ENCODE measurements around the gene HMGCS1. TPM values are rescaled to one million over a fixed set of nuclear protein-coding genes. Genes with fewer than 3 reads are reported as not detected.
A peak's percentile ranks its signal among the peaks of the same experiment; 100 is the strongest.

Gene HMGCS1
- total and polyA plus RNA-seq, 9 of the 15 experiments (the other 6 are each of a cell fraction or from before 2014, with no cell fraction given), result 43.7 to 337 (median 111) TPM

DNA sequence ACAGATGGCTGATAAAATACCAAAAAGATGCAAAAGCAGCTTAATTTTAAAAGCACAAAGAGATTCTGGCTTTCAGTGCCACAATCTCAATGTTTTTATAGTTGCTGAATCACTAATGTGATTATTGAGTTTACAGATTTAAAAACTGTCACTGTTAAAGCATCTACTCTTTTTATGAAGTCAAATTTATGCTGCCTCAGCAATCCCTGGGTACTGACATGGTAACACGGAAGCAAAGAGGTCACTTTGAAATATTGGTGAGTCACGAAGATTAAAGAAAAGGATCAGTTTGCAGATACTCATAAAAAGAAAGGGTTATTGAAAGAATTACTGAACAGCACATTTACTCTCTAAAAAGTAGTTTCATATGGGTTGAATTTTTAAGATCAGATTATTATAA lies 39.7 kb upstream of the HMGCS1 start (continued):
- TF ChIP-seq, protein P1, sequence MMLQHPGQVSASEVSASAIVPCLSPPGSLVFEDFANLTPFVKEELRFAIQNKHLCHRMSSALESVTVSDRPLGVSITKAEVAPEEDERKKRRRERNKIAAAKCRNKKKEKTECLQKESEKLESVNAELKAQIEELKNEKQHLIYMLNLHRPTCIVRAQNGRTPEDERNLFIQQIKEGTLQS (IDR thresholded peaks at IDR 0.05), result peak; percentile 28; the same call in 1 of the 2 replicates
- TF ChIP-seq, protein P1 (CRISPR knock-in tag; conservative IDR thresholded peaks at IDR 0.05), result no peak
- no peak for TF ChIP-seq ZFX (CRISPR knock-in tag; IDR thresholded peaks at IDR 0.05)
- TF ChIP-seq SRSF3 (IDR thresholded peaks at IDR 0.05; ENCODE audit: insufficient read depth, low read length), result no peak
- no peak for TF ChIP-seq ZNF124 (CRISPR knock-in tag; IDR thresholded peaks at IDR 0.05)
- TF ChIP-seq TCF7 (IDR thresholded peaks at IDR 0.05; ENCODE audit: borderline replicate concordance), result no peak
- TF ChIP-seq, protein P2, sequence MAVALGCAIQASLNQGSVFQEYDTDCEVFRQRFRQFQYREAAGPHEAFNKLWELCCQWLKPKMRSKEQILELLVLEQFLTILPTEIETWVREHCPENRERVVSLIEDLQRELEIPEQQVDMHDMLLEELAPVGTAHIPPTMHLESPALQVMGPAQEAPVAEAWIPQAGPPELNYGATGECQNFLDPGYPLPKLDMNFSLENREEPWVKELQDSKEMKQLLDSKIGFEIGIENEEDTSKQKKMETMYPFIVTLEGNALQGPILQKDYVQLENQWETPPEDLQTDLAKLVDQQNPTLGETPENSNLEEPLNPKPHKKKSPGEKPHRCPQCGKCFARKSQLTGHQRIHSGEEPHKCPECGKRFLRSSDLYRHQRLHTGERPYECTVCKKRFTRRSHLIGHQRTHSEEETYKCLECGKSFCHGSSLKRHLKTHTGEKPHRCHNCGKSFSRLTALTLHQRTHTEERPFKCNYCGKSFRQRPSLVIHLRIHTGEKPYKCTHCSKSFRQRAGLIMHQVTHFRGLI (CRISPR knock-in tag; IDR thresholded peaks at IDR 0.05), result no peak
- no peak for TF ChIP-seq ZNF644 (tag; IDR thresholded peaks at IDR 0.05; ENCODE audit: low read depth)
- TF ChIP-seq FOXJ2 (tag; IDR thresholded peaks at IDR 0.05), result no peak
- TF ChIP-seq CCAR2 (IDR thresholded peaks at IDR 0.05; ENCODE audit: low read depth, low read length), result no peak
- TF ChIP-seq PRMT5 (CRISPR knock-in tag; IDR thresholded peaks at IDR 0.05), result no peak
- TF ChIP-seq, protein P3, sequence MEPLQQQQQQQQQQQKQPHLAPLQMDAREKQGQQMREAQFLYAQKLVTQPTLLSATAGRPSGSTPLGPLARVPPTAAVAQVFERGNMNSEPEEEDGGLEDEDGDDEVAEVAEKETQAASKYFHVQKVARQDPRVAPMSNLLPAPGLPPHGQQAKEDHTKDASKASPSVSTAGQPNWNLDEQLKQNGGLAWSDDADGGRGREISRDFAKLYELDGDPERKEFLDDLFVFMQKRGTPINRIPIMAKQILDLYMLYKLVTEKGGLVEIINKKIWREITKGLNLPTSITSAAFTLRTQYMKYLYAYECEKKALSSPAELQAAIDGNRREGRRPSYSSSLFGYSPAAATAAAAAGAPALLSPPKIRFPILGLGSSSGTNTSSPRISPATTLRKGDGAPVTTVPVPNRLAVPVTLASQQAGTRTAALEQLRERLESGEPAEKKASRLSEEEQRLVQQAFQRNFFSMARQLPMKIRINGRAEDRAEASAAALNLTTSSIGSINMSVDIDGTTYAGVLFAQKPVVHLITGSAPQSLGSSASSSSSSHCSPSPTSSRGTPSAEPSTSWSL (CRISPR knock-in tag; IDR thresholded peaks at IDR 0.05; ENCODE audit: borderline replicate concordance), result no peak
- no peak for TF ChIP-seq CBX8 (IDR thresholded peaks at IDR 0.05; ENCODE audit: borderline replicate concordance, extremely low read depth, low read depth, low read length, poor library complexity, severe bottlenecking)
- no peak for TF ChIP-seq JUND (IDR thresholded peaks at IDR 0.05; ENCODE audit: borderline replicate concordance, low read depth, low read length)
- no peak for TF ChIP-seq JUND (tag; IDR thresholded peaks at IDR 0.05; ENCODE audit: borderline replicate concordance, low read depth, low read length)
- TF ChIP-seq TAF9B (IDR thresholded peaks at IDR 0.05; ENCODE audit: partially characterized antibody), result peak; percentile 30
- no peak for TF ChIP-seq ZNF57 (CRISPR knock-in tag; IDR thresholded peaks at IDR 0.05)
- peak; percentile 13; the same call in 1 of the 2 replicates for TF ChIP-seq RFX1 (IDR thresholded peaks at IDR 0.05)
- no peak for TF ChIP-seq ZNF75A (CRISPR knock-in tag; IDR thresholded peaks at IDR 0.05)
- TF ChIP-seq XRCC4 (IDR thresholded peaks at IDR 0.05; ENCODE audit: extremely low read depth, insufficient read depth, insufficient read length), result no peak
- no peak for TF ChIP-seq NFE2L1 (tag; IDR thresholded peaks at IDR 0.05; ENCODE audit: borderline replicate concordance, low read depth)
- TF ChIP-seq NUFIP1 (IDR thresholded peaks at IDR 0.05; ENCODE audit: partially characterized antibody), result no peak
- no peak for TF ChIP-seq MTF1 (CRISPR knock-in tag; IDR thresholded peaks at IDR 0.05; ENCODE audit: borderline replicate concordance)
- TF ChIP-seq ZNF395 (CRISPR knock-in tag; IDR thresholded peaks at IDR 0.05), result no peak
- no peak for TF ChIP-seq RBM15 (IDR thresholded peaks at IDR 0.05; ENCODE audit: insufficient read depth, low read length)
